Keratinocyte (primary cell): ENCODE results near the gene FARP1. TPM values are rescaled to one million over a fixed set of nuclear protein-coding genes. Genes with fewer than 3 reads are reported as not detected.

Experiments used
- DNase-seq: peaks from one replicate; pipeline ENCODE4 v3.0.0-alpha.2; 2011; ENCODE audit warnings: low read depth, missing footprints, low spot score
- FAIRE-seq: peaks from 2 replicates; lab custom pipeline; 2011; peaks lifted over from hg19 to GRCh38; lab: Jason Lieb, UNC
- H2AFZ ChIP-seq: 2 replicates; pipeline ENCODE4 v1.6.0; 2012; ENCODE audit warnings: low read length, control low read depth, inconsistent platforms; ENCODE audit not compliant: control insufficient read depth
- H3K27ac ChIP-seq: 2 replicates; pipeline ENCODE4 v1.5.1; 2011; ENCODE audit warnings: low read length; ENCODE audit not compliant: control insufficient read depth, insufficient read depth
- H3K27me3 ChIP-seq: 3 replicates; pipeline ENCODE4 v1.6.0; 2011; ENCODE audit warnings: low read length; ENCODE audit not compliant: control insufficient read depth, insufficient read depth; ENCODE audit errors: extremely low read depth
- H3K36me3 ChIP-seq, 2 experiments: 2 replicates in 1 of 2; 3 replicates in 1 of 2; pipeline ENCODE4 v1.5.1; 2011; ENCODE audit warnings: low read length in 2 of 2, mild to moderate bottlenecking in 1 of 2; ENCODE audit not compliant: control insufficient read depth in 2 of 2, insufficient read depth in 2 of 2; ENCODE audit errors: extremely low read depth in 1 of 2
- H3K4me1 ChIP-seq: 3 replicates; pipeline ENCODE4 v1.5.1; 2011; ENCODE audit warnings: low read length; ENCODE audit not compliant: control insufficient read depth, insufficient read depth; ENCODE audit errors: extremely low read depth
- H3K4me2 ChIP-seq: 3 replicates; pipeline ENCODE4 v1.6.0; 2011; ENCODE audit warnings: low read depth, low read length; ENCODE audit not compliant: control insufficient read depth, insufficient read depth; ENCODE audit errors: extremely low read depth
- H3K4me3 ChIP-seq, 3 experiments: fragments of 200-600 bp in 1 of 3; sonication (generic) in 1 of 3; 2 replicates in 2 of 3; 3 replicates in 1 of 3; pipeline ENCODE4 v1.5.1; 2011 to 2016; ENCODE audit warnings: low read length in 3 of 3, mild to moderate bottlenecking in 3 of 3, control low read depth in 2 of 3, inconsistent platforms in 1 of 3, low read depth in 1 of 3, mixed read lengths in 1 of 3, mixed run types in 1 of 3, moderate library complexity in 1 of 3; ENCODE audit not compliant: control insufficient read depth in 2 of 3, insufficient read depth in 2 of 3; ENCODE audit errors: extremely low read depth in 1 of 3
- H3K79me2 ChIP-seq: 2 replicates; pipeline ENCODE4 v1.6.0; 2012; ENCODE audit warnings: low read length; ENCODE audit not compliant: control insufficient read depth, insufficient read depth
- H3K9ac ChIP-seq: 3 replicates; pipeline ENCODE4 v1.6.0; 2011; ENCODE audit warnings: low read length; ENCODE audit not compliant: control insufficient read depth, insufficient read depth; ENCODE audit errors: extremely low read depth
- H3K9me1 ChIP-seq: 3 replicates; pipeline ENCODE4 v1.6.0; 2011; ENCODE audit warnings: low read length; ENCODE audit not compliant: control insufficient read depth, insufficient read depth; ENCODE audit errors: extremely low read depth
- H3K9me3 ChIP-seq: 2 replicates; pipeline ENCODE4 v1.5.1; 2012; ENCODE audit warnings: low read depth, low read length; ENCODE audit not compliant: control insufficient read depth
- H4K20me1 ChIP-seq: 3 replicates; pipeline ENCODE4 v1.6.0; 2011; ENCODE audit warnings: low read length; ENCODE audit not compliant: control insufficient read depth, insufficient read depth; ENCODE audit errors: extremely low read depth
- EZH2 ChIP-seq: IDR thresholded peaks from one replicate; pipeline ENCODE4 v1.6.1; 2012; ENCODE audit warnings: inconsistent platforms, mild to moderate bottlenecking, low read length, moderate library complexity
- dilution Hi-C: fragments of 300-500 bp; cut with MboI; formaldehyde crosslinking; loops from one replicate; pipeline ENCODE4 v1.7.0; 2020; ENCODE audit warnings: low sequenced_read_pairs; ENCODE audit not compliant: extremely low pct_ligation_motif_present
- polyA plus RNA-seq, 5 experiments: library from polyadenylated mRNA; depleted of rRNA in 3 of 5; stranded (reverse) in 3 of 5; stranded (forward) in 1 of 5; unstranded in 1 of 5; fragments of >200 nt; gene quantifications; 1 replicate in 1 of 5; 2 replicates in 3 of 5; 3 replicates in 1 of 5; pipeline versions ENCODE4 v1.2.1 to v1.2.3, GENCODE V29; 2011 to 2012; ENCODE audit warnings: missing spikeins in 2 of 5, low read depth in 1 of 5, low replicate concordance in 1 of 5
- TF ChIP-seq, protein P1 (sequence below), 3 experiments: IDR thresholded peaks in 1 of 3; conservative IDR thresholded peaks in 1 of 3; optimal IDR thresholded peaks in 1 of 3; 2 replicates in 2 of 3; 3 replicates in 1 of 3; pipeline versions ENCODE3 to v1.5.1; 2011; ENCODE audit warnings: low read length in 3 of 3, mild to moderate bottlenecking in 3 of 3, moderate library complexity in 2 of 3, control low read depth in 1 of 3, inconsistent platforms in 1 of 3; ENCODE audit not compliant: insufficient read depth in 2 of 3; ENCODE audit errors: extremely low read depth in 1 of 3

Gene FARP1
- polyA plus RNA-seq, 1 donor (not counting 4 experiments of a cell fraction or from before 2014, with no cell fraction given): 10.3 TPM

GRCh38 chr13:98366010-98366409 is 223.1 kb downstream of the FARP1 start:
- Histone ChIP-seq H3K4me3 (no peak overlapping the region), H3K4me2 (no peak overlapping the region), H3K27ac (no peak overlapping the region), H3K4me1 (no peaks in the 10 kb centered on the region), H2AFZ (no peak overlapping the region), H3K9me3 (no peaks in the 10 kb centered on the region), H3K27me3 (no peaks in the 10 kb centered on the region), H3K9ac (no peak overlapping the region), H3K9me1 (no peaks in the 10 kb centered on the region), H3K36me3 (no peaks in the 10 kb centered on the region), H4K20me1 (no peaks in the 10 kb centered on the region), H3K79me2 (no peaks in the 10 kb centered on the region)
- FAIRE-seq (no peak), DNase-seq (no peak)
- dilution Hi-C loops: no loop called here
- no peak for TF ChIP-seq EZH2
- TF ChIP-seq, protein P1, sequence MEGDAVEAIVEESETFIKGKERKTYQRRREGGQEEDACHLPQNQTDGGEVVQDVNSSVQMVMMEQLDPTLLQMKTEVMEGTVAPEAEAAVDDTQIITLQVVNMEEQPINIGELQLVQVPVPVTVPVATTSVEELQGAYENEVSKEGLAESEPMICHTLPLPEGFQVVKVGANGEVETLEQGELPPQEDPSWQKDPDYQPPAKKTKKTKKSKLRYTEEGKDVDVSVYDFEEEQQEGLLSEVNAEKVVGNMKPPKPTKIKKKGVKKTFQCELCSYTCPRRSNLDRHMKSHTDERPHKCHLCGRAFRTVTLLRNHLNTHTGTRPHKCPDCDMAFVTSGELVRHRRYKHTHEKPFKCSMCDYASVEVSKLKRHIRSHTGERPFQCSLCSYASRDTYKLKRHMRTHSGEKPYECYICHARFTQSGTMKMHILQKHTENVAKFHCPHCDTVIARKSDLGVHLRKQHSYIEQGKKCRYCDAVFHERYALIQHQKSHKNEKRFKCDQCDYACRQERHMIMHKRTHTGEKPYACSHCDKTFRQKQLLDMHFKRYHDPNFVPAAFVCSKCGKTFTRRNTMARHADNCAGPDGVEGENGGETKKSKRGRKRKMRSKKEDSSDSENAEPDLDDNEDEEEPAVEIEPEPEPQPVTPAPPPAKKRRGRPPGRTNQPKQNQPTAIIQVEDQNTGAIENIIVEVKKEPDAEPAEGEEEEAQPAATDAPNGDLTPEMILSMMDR (optimal IDR thresholded peaks at IDR 0.05 in 1 of 3, IDR thresholded peaks at IDR 0.05 in 1 of 3, conservative IDR thresholded peaks at IDR 0.05 in 1 of 3; ENCODE audit: extremely low read depth in 1 of 3, insufficient read depth in 2 of 3, low read length in 3 of 3): no peak

- no peaks in the 10 kb centered on the region for H3K9me1 ChIP-seq
- H3K79me2 ChIP-seq: no peaks in the 10 kb centered on the region
- no peak overlapping the region for H3K27ac ChIP-seq
- no peak for TF ChIP-seq EZH2
- TF ChIP-seq, protein P1 (optimal IDR thresholded peaks at IDR 0.05 in 1 of 3, IDR thresholded peaks at IDR 0.05 in 1 of 3, conservative IDR thresholded peaks at IDR 0.05 in 1 of 3; ENCODE audit: extremely low read depth in 1 of 3, insufficient read depth in 2 of 3, low read length in 3 of 3): no peak
- DNase-seq (no peak), FAIRE-seq (no peak)
- H3K36me3 ChIP-seq: no peaks in the 10 kb centered on the region
- no peak overlapping the region for H3K9ac ChIP-seq
- no peaks in the 10 kb centered on the region for H3K27me3 ChIP-seq
- no peak overlapping the region for H2AFZ ChIP-seq
- no peak overlapping the region for H3K4me2 ChIP-seq
- dilution Hi-C loops: no loop called here
- no peaks in the 10 kb centered on the region for H3K9me3 ChIP-seq
- no peak overlapping the region for H3K4me3 ChIP-seq
- H3K4me1 ChIP-seq: no peaks in the 10 kb centered on the region
- no peaks in the 10 kb centered on the region for H4K20me1 ChIP-seq
Observed at GRCh38 chr13:98366443-98366842, 223.5 kb downstream of the FARP1 start.
